ENCODE measurements around the gene CIB4. TPM values are rescaled to one million over a fixed set of nuclear protein-coding genes. Genes with fewer than 3 reads are reported as not detected.

Gene CIB4
- total and polyA plus RNA-seq, 9 of the 15 experiments (the other 6 are each of a cell fraction or from before 2014, with no cell fraction given): not detected

GRCh38 chr2:26556309-26557243 is 84.6 kb downstream of the CIB4 start:
- H3K9me3 ChIP-seq (replicated peaks; ENCODE audit: control insufficient read depth, insufficient read depth, low read depth, low read length): no peaks in the 10 kb centered on the region
- no TSS peak for BruUV-seq (replicated peaks)
- H3K36me3 ChIP-seq (ENCODE audit: control insufficient read depth, insufficient read depth, low read length): no peaks in the 10 kb centered on the region
- DNase-seq (ENCODE audit: extremely low read depth in 1 of 4, low spot score in 3 of 4) (no peak), FAIRE-seq (no peak), ATAC-seq (no peak)
- H3K4me3 ChIP-seq: no peak overlapping the region
- CTCF ChIA-PET (ENCODE audit: low intra/inter-chr PET ratio): no interaction called here
- H2AFZ ChIP-seq (ENCODE audit: low read depth, low read length): no peak overlapping the region
- no peak overlapping the region for H3K27ac ChIP-seq (ENCODE audit: extremely low read depth, low read depth, low read length)
- in situ Hi-C loops (cut with MboI) (no loop called here), intact Hi-C loops (cut with micrococcal nuclease) (no loop called here)
- H3K9ac ChIP-seq (ENCODE audit: insufficient read depth in 1 of 2, low read depth in 2 of 2, low read length in 2 of 2): no peak overlapping the region
- peaks cover 27 to 53% of the 10 kb centered on the region in 2 experiments; a peak in 4 of 5 replicates for H3K27me3 ChIP-seq (ENCODE audit: control insufficient read depth in 2 of 2, insufficient read depth in 2 of 2, low read length in 2 of 2)
- no peak overlapping the region for H3K4me2 ChIP-seq (ENCODE audit: insufficient read depth, low read length)
- no peaks in the 10 kb centered on the region for H4K20me1 ChIP-seq (replicated peaks; ENCODE audit: control insufficient read depth, insufficient read depth, low read length)
- peaks cover 3% of the 10 kb centered on the region for H3K9me1 ChIP-seq (ENCODE audit: control insufficient read depth, insufficient read depth, low read length)
- no peak for TF ChIP-seq TCF3 (CRISPR knock-in tag; IDR thresholded peaks at IDR 0.05)
- TF ChIP-seq ARNT (IDR thresholded peaks at IDR 0.05): no peak
- TF ChIP-seq, protein P1, sequence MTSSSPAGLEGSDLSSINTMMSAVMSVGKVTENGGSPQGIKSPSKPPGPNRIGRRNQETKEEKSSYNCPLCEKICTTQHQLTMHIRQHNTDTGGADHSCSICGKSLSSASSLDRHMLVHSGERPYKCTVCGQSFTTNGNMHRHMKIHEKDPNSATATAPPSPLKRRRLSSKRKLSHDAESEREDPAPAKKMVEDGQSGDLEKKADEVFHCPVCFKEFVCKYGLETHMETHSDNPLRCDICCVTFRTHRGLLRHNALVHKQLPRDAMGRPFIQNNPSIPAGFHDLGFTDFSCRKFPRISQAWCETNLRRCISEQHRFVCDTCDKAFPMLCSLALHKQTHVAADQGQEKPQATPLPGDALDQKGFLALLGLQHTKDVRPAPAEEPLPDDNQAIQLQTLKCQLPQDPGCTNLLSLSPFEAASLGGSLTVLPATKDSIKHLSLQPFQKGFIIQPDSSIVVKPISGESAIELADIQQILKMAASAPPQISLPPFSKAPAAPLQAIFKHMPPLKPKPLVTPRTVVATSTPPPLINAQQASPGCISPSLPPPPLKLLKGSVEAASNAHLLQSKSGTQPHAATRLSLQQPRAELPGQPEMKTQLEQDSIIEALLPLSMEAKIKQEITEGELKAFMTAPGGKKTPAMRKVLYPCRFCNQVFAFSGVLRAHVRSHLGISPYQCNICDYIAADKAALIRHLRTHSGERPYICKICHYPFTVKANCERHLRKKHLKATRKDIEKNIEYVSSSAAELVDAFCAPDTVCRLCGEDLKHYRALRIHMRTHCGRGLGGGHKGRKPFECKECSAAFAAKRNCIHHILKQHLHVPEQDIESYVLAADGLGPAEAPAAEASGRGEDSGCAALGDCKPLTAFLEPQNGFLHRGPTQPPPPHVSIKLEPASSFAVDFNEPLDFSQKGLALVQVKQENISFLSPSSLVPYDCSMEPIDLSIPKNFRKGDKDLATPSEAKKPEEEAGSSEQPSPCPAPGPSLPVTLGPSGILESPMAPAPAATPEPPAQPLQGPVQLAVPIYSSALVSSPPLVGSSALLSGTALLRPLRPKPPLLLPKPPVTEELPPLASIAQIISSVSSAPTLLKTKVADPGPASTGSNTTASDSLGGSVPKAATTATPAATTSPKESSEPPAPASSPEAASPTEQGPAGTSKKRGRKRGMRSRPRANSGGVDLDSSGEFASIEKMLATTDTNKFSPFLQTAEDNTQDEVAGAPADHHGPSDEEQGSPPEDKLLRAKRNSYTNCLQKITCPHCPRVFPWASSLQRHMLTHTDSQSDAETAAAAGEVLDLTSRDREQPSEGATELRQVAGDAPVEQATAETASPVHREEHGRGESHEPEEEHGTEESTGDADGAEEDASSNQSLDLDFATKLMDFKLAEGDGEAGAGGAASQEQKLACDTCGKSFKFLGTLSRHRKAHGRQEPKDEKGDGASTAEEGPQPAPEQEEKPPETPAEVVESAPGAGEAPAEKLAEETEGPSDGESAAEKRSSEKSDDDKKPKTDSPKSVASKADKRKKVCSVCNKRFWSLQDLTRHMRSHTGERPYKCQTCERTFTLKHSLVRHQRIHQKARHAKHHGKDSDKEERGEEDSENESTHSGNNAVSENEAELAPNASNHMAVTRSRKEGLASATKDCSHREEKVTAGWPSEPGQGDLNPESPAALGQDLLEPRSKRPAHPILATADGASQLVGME (CRISPR knock-in tag; IDR thresholded peaks at IDR 0.05): no peak
- TF ChIP-seq RBM15 (IDR thresholded peaks at IDR 0.05; ENCODE audit: insufficient read depth, low read length): no peak
- TF ChIP-seq, protein P2, sequence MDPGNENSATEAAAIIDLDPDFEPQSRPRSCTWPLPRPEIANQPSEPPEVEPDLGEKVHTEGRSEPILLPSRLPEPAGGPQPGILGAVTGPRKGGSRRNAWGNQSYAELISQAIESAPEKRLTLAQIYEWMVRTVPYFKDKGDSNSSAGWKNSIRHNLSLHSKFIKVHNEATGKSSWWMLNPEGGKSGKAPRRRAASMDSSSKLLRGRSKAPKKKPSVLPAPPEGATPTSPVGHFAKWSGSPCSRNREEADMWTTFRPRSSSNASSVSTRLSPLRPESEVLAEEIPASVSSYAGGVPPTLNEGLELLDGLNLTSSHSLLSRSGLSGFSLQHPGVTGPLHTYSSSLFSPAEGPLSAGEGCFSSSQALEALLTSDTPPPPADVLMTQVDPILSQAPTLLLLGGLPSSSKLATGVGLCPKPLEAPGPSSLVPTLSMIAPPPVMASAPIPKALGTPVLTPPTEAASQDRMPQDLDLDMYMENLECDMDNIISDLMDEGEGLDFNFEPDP (CRISPR knock-in tag; IDR thresholded peaks at IDR 0.05): no peak
- no peak for TF ChIP-seq ARID2 (IDR thresholded peaks at IDR 0.05)
- no peak for TF ChIP-seq EGR1 (conservative IDR thresholded peaks at IDR 0.05)
- TF ChIP-seq FOS (IDR thresholded peaks at IDR 0.05; ENCODE audit: extremely low read depth, insufficient read length): no peak
- TF ChIP-seq, protein P3, sequence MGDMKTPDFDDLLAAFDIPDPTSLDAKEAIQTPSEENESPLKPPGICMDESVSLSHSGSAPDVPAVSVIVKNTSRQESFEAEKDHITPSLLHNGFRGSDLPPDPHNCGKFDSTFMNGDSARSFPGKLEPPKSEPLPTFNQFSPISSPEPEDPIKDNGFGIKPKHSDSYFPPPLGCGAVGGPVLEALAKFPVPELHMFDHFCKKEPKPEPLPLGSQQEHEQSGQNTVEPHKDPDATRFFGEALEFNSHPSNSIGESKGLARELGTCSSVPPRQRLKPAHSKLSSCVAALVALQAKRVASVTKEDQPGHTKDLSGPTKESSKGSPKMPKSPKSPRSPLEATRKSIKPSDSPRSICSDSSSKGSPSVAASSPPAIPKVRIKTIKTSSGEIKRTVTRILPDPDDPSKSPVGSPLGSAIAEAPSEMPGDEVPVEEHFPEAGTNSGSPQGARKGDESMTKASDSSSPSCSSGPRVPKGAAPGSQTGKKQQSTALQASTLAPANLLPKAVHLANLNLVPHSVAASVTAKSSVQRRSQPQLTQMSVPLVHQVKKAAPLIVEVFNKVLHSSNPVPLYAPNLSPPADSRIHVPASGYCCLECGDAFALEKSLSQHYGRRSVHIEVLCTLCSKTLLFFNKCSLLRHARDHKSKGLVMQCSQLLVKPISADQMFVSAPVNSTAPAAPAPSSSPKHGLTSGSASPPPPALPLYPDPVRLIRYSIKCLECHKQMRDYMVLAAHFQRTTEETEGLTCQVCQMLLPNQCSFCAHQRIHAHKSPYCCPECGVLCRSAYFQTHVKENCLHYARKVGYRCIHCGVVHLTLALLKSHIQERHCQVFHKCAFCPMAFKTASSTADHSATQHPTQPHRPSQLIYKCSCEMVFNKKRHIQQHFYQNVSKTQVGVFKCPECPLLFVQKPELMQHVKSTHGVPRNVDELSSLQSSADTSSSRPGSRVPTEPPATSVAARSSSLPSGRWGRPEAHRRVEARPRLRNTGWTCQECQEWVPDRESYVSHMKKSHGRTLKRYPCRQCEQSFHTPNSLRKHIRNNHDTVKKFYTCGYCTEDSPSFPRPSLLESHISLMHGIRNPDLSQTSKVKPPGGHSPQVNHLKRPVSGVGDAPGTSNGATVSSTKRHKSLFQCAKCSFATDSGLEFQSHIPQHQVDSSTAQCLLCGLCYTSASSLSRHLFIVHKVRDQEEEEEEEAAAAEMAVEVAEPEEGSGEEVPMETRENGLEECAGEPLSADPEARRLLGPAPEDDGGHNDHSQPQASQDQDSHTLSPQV (IDR thresholded peaks at IDR 0.05): no peak
- no peak for TF ChIP-seq SIN3B (IDR thresholded peaks at IDR 0.05; ENCODE audit: low read depth)
- H3K79me2 ChIP-seq (ENCODE audit: control insufficient read depth, insufficient read depth, low read length): no peaks in the 10 kb centered on the region
- WGBS (ENCODE audit: insufficient coverage, low coverage, missing lambda C conversion rate): 6% methylated on average over 15 of the region's 15 CpGs
- H3K4me1 ChIP-seq (replicated peaks in 1 of 2; ENCODE audit: control insufficient read depth in 2 of 2, insufficient read depth in 2 of 2, low read length in 2 of 2): peaks cover 0 to 4% of the 10 kb centered on the region in 2 experiments; a peak in 1 of 5 replicates
- POLR2A ChIA-PET: interaction anchor here (1.2 kb wide), 1 partner anchor 10 kb away, joined by 4 read pairs; no protein-coding TSS in a partner anchor
